CD8-positive, alpha-beta memory T cell (primary cell): ENCODE results near the gene CD40. TPM values are rescaled to one million over a fixed set of nuclear protein-coding genes. Genes with fewer than 3 reads are reported as not detected.
"Not testable (repeated sequence)": the region's sequence is repeated elsewhere in the genome, so short reads cannot be mapped to it uniquely, and the experiment has no call there.

Source experiments
- CTCF ChIA-PET: fragments of 350-600 bp; sonication (Branson Sonifier 250); formaldehyde crosslinking; loops from one replicate; lab custom pipeline; 2021; ENCODE audit warnings: antibody characterized with exemption; lab: Charles Lee
- POLR2A ChIA-PET: fragments of 350-600 bp; sonication (Branson Sonifier 250); formaldehyde crosslinking; loops from one replicate; lab custom pipeline; 2021; ENCODE audit warnings: antibody characterized with exemption; lab: Charles Lee
- DNase-seq, 5 donors: peaks; one replicate each; pipeline versions ENCODE4 v3.0.0 to v3.0.0-alpha.2; 2020 to 2022; ENCODE audit warnings: mixed read lengths in 1 of 5
- H3K27ac ChIP-seq: one replicate; pipeline ENCODE4 v1.7.0; 2013; ENCODE audit warnings: low read depth, mild to moderate bottlenecking, low read length, moderate library complexity
- H3K27me3 ChIP-seq: 2 replicates; pipeline ENCODE4 v1.7.0; 2013; ENCODE audit warnings: low read length, mild to moderate bottlenecking; ENCODE audit not compliant: insufficient read depth, poor library complexity, severe bottlenecking
- H3K36me3 ChIP-seq: 2 replicates; pipeline ENCODE4 v1.7.0; 2013; ENCODE audit warnings: mild to moderate bottlenecking, low read length, moderate library complexity; ENCODE audit not compliant: insufficient read depth
- H3K4me1 ChIP-seq: 2 replicates; pipeline ENCODE4 v1.7.0; 2013; ENCODE audit warnings: mild to moderate bottlenecking, low read length, moderate library complexity; ENCODE audit not compliant: insufficient read depth
- H3K4me3 ChIP-seq: 2 replicates; pipeline ENCODE4 v1.7.0; 2013; ENCODE audit warnings: mild to moderate bottlenecking, low read length
- H3K9me3 ChIP-seq: 2 replicates; pipeline ENCODE4 v1.7.0; 2013; ENCODE audit warnings: mild to moderate bottlenecking, low read length
- H3K27ac Mint-ChIP-seq, 8 donors: one replicate each; pipeline ENCODE4 v1.8.0; 2020 to 2021; ENCODE audit warnings: mixed read lengths in 8 of 8, mild to moderate bottlenecking in 6 of 8, inconsistent platforms in 3 of 8, moderate library complexity in 3 of 8
- H3K27me3 Mint-ChIP-seq, 2 donors: one replicate each; pipeline ENCODE4 v1.8.0; 2020 to 2021; ENCODE audit warnings: mixed read lengths in 2 of 2, mild to moderate bottlenecking in 1 of 2, moderate library complexity in 1 of 2
- H3K36me3 Mint-ChIP-seq, 3 donors: one replicate each; pipeline ENCODE4 v1.8.0; 2020 to 2021; ENCODE audit warnings: mixed read lengths in 3 of 3, inconsistent platforms in 1 of 3, mild to moderate bottlenecking in 1 of 3
- H3K4me1 Mint-ChIP-seq, 3 donors: one replicate each; pipeline ENCODE4 v1.8.0; 2020 to 2021; ENCODE audit warnings: mixed read lengths in 3 of 3, inconsistent platforms in 1 of 3, mild to moderate bottlenecking in 1 of 3
- H3K4me3 Mint-ChIP-seq, 7 donors: one replicate each; pipeline ENCODE4 v1.8.0; 2020 to 2021; ENCODE audit warnings: mixed read lengths in 7 of 7, mild to moderate bottlenecking in 6 of 7, moderate library complexity in 4 of 7, inconsistent platforms in 2 of 7
- H3K9me3 Mint-ChIP-seq, 5 donors: one replicate each; pipeline ENCODE4 v1.8.0; 2020 to 2022; ENCODE audit warnings: mixed read lengths in 5 of 5, mild to moderate bottlenecking in 3 of 5, moderate library complexity in 2 of 5, inconsistent platforms in 1 of 5
- polyA plus RNA-seq: library from polyadenylated mRNA; unstranded; fragments of 300-500 nt; fragmentation: Illumina TruSeq; gene quantifications from one replicate; pipeline ENCODE4 v1.2.3, GENCODE V29; 2021
- total RNA-seq, 2 experiments: library from RNA; stranded (reverse); gene quantifications; one replicate each; pipeline ENCODE4 v1.2.3, GENCODE V29; 2021

CD40 gene
- total and polyA plus RNA-seq, 3 experiments from 2014 or later = 2.8 to 4.1 (median 3.5) TPM

DNA sequence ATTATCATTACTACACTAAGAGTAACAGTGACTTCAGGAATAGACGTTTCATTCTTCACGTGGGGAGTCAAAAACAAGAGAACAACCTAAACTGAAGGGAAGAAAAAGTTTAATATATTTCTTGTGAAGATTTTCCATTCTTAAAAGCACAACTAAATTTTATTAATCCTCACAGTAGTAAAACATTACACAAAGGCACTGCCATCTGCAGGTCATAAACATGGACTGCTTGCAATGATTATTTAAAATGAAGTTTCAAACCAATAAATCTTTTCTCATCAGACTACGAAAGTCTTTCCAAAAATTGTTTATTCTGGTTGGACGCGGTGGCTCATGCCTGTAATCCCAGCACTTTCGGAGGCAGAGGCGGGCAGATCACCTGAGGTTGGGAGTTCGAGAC lies 31.0 kb upstream of the CD40 start:
- Histone ChIP-seq H3K9me3 (no peaks in the 10 kb centered on the region), H3K27ac (no peak overlapping the region), H3K4me1 (peaks cover 57% of the 10 kb centered on the region), H3K27me3 (no peaks in the 10 kb centered on the region), H3K36me3 (no peaks in the 10 kb centered on the region), H3K4me3 (no peak overlapping the region)
- Mint-ChIP-seq H3K9me3 (no peaks in the 10 kb centered on the region), H3K36me3 (peaks cover 0 to 17% (median 0%) of the 10 kb centered on the region in 3 donors), H3K27me3 (no peaks in the 10 kb centered on the region), H3K27ac (peak overlapping the region in 4 of 8 donors; percentile 21 to 89 (median 26)), H3K4me3 (peak overlapping the region in 6 of 7 donors; percentile 12 to 91 (median 66)), H3K4me1 (peaks cover 74 to 78% (median 78%) of the 10 kb centered on the region in 3 donors)
- ChIA-PET CTCF (interaction anchor here (2.0 kb wide), 1 partner anchor 65 kb away, joined by 6 read pairs; no protein-coding TSS in a partner anchor), POLR2A (no interaction called here)
- DNase-seq = no peak

DNA sequence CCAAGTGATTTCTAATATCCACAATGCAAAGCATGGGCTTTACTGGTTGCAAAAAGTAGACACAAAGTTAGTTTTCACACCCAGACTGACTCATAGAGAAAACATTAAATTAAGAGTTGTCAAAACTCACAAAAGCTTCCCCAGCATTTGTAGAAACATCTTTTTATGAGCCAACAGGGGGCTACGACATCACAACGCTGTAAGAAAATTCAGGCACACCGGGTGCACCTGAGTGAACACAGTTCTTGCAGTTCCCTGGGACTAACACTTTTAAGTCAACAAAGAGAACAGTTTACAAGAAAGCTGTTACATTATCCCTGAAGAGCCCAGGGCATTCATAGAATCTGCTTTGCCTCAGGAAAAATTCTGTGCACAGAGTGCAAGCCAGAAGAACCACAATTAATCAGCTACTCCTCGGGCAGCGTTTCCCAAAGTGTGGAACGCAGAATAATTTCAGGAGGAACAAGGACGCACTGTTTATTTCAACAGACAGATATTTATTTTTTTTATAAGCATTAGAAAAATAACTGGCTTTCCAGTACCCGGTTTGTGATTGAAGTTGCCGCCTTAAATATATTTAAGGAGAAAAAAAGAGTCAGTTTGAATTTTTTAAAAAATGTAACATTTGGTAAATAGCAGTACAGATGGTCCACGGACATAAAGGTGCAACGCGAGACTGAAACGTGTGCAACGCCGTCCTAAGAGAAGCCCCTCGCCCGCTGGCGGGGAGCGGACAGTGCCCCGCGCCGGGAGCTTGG lies 29.5 kb upstream of the CD40 start:
- CTCF ChIA-PET = interaction anchor here (1.4 to 2.0 kb wide), 2 partner anchors 10 to 66 kb away, joined by 3 to 6 read pairs; no protein-coding TSS in a partner anchor
- H3K27me3 Mint-ChIP-seq = no peaks in the 10 kb centered on the region
- peaks cover 0 to 14% (median 0%) of the 10 kb centered on the region in 3 donors for H3K36me3 Mint-ChIP-seq
- Histone ChIP-seq H3K36me3 (no peaks in the 10 kb centered on the region), H3K4me1 (peaks cover 43% of the 10 kb centered on the region), H3K27me3 (no peaks in the 10 kb centered on the region), H3K9me3 (no peaks in the 10 kb centered on the region), H3K4me3 (peak overlapping the region; percentile 76), H3K27ac (peak overlapping the region; percentile 85)
- no peaks in the 10 kb centered on the region for H3K9me3 Mint-ChIP-seq
- H3K27ac Mint-ChIP-seq = peak overlapping the region; percentile 89 to 98 (median 90)
- no peak for DNase-seq
- POLR2A ChIA-PET = interaction anchor here (0.9 to 1.0 kb wide), 2 partner anchors 116 to 154 kb away, joined by 3 to 4 read pairs; partner anchors contain the start of gene ZNF335
- peak overlapping the region; percentile 86 to 94 (median 91) for H3K4me3 Mint-ChIP-seq
- H3K4me1 Mint-ChIP-seq = peaks cover 60 to 64% (median 64%) of the 10 kb centered on the region in 3 donors

DNA sequence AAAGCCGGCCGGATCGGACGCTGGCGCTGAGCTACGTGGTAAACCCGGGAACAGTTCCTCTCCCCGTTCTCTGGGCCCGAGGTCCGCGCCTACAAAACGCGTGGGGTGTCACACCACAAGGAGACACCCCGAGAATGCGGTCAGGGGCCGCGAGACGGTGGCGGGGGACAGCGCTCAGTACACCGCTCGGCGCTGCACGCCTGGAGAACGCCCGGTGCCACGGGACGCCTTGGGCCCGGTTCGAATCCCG lies 29.0 kb upstream of the CD40 start:
- ChIA-PET CTCF (interaction anchor here (1.4 to 2.0 kb wide), 2 partner anchors 10 to 66 kb away, joined by 3 to 6 read pairs; no protein-coding TSS in a partner anchor), POLR2A (interaction anchor here (0.9 to 1.0 kb wide), 2 partner anchors 117 to 154 kb away, joined by 3 to 4 read pairs; partner anchors contain the start of gene ZNF335)
- no peaks in the 10 kb centered on the region for H3K27me3 Mint-ChIP-seq
- Histone ChIP-seq H3K4me3 (peak overlapping the region; percentile 76), H3K36me3 (no peaks in the 10 kb centered on the region), H3K27me3 (no peaks in the 10 kb centered on the region), H3K27ac (peak overlapping the region; percentile 85), H3K4me1 (peaks cover 41% of the 10 kb centered on the region), H3K9me3 (no peaks in the 10 kb centered on the region)
- H3K9me3 Mint-ChIP-seq = no peaks in the 10 kb centered on the region
- H3K36me3 Mint-ChIP-seq = peaks cover 0 to 14% (median 0%) of the 10 kb centered on the region in 3 donors
- peak overlapping the region; percentile 86 to 94 (median 91) for H3K4me3 Mint-ChIP-seq
- DNase-seq = peak in 4 of 5 donors; percentile 37 to 73 (median 58)
- peak overlapping the region; percentile 89 to 98 (median 90) for H3K27ac Mint-ChIP-seq
- H3K4me1 Mint-ChIP-seq = peaks cover 55 to 59% (median 59%) of the 10 kb centered on the region in 3 donors

DNA sequence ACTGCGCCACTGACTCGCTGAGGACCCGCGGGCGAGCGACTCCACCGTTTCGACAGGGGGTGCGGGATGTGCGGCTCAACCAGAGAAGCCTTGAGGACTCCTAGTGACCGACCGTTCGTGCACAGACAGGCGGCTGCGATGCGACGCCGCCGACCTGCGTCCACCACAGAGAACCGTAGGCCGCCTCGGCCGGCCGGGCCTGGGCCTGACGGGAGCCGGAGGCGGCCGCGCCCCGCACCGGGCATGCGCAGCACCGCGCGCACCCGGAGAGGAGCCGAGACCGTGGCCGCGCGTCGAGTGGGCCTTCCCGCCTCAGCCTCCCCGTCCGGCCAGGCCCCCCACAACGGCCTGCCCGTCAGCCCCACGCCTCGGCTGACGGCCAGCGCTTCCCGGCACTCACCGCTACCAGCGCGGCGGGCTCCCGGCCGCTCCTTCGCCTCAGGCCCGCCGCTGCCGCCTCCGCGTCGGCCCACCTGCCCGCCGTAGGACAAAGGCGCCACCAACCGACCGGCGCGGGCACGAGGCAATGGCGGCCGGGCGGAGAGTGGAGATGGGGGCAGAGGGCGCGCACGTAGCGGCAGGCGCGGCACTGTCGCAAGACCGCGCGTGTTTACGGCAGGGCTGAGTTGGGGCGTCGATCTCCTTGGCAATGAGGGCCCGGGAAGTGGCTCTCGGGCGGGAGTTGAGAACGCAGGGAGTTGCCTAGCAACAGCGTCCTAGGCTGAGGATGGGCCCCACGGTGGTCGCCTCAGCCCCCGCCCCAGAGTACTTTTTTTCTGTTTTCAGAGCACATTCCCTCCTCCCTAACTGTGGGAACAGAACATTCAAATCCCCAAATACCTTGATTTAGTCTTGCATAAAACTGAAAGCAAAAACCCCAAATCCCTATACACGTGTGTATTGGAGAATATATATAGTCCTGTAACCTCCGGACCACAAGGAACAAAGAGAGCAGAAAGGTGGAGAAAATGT lies 28.4 kb upstream of the CD40 start, which contains the start of gene NCOA5:
NCOA5 (minus strand) TSS at position 546 of the 972 bp plus-strand sequence. CDS start 10,538 bp downstream, outside the sequence.
- H3K4me3 Mint-ChIP-seq = peak within 1 kb of the TSS; percentile 86 to 94 (median 91)
- POLR2A ChIA-PET = no interaction called here
- H3K36me3 ChIP-seq = no peaks in the 10 kb centered on the region
- H3K27me3 ChIP-seq = no peaks in the 10 kb centered on the region
- peaks cover 49 to 53% (median 53%) of the 10 kb centered on the region in 3 donors for H3K4me1 Mint-ChIP-seq
- H3K27me3 Mint-ChIP-seq = no peaks in the 10 kb centered on the region
- peaks cover 35% of the 10 kb centered on the region for H3K4me1 ChIP-seq
- peak; percentile 89 to 95 (median 94) for DNase-seq
- peak within 1 kb of the TSS; percentile 85 for H3K27ac ChIP-seq
- no peaks in the 10 kb centered on the region for H3K9me3 Mint-ChIP-seq
- no peaks in the 10 kb centered on the region for H3K9me3 ChIP-seq
- CTCF ChIA-PET = interaction anchor here (1.4 kb wide), 1 partner anchor 11 kb away, joined by 3 read pairs; no protein-coding TSS in a partner anchor
- H3K4me3 ChIP-seq = peak within 1 kb of the TSS; percentile 76
- H3K36me3 Mint-ChIP-seq = peaks cover 0 to 14% (median 0%) of the 10 kb centered on the region in 3 donors
- H3K27ac Mint-ChIP-seq = peak within 1 kb of the TSS; percentile 89 to 98 (median 94)

DNA sequence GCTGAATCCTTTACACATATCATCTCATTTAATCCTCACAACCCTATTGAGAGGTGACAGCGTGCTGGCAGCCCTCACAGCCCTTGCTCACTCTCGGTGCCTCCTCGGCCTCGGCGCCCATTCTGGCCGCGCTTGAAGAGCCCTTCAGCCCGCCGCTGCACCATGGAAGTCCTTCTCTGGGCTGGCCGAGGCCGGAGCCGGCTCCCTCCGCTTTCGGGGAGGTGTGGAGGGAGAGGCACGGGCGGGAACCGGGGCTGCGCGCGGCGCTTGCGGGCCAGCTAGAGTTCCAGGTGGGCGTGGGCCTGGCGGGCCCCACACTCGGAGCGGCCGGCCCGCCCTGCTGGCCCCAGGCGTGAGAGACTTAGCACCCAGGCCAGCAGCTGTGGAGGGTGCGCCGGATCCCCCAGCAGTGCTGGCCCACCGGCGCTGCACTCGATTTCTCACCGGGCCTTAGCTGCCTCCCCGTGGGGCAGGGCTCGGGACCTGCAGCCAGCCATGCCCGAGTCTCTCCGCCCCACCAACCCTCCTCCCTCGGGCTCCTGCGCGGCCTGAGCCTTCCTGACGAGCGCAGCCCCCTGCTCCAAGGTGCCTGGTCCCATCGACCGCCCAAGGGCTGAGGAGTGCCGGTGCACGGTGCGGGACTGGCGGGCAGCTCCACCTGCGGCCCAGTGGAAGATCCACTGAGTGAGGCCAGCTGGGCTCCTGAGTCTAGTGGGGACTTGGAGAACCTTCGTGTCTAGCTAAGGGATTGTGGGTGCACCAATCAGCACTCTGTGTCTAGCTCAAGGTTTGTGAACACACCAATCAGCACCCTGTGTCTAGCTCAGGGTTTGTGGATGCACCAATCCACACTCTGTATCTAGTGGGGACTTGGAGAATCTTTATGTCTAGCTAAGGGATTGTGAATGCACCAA lies 26.2 kb upstream of the CD40 start:
- H3K27me3 ChIP-seq, H3K27ac ChIP-seq, DNase-seq, H3K4me3 ChIP-seq, POLR2A ChIA-PET, H3K4me3 Mint-ChIP-seq, H3K9me3 ChIP-seq, H3K9me3 Mint-ChIP-seq, CTCF ChIA-PET, H3K27me3 Mint-ChIP-seq, H3K36me3 ChIP-seq: not testable (repeated sequence)
- Mint-ChIP-seq H3K4me1 (peaks cover 28 to 31% (median 31%) of the 10 kb centered on the region in 3 donors), H3K36me3 (peaks cover 0 to 13% (median 0%) of the 10 kb centered on the region in 3 donors), H3K27ac (peak overlapping the region in 2 of 8 donors; percentile 29 to 71)
- H3K4me1 ChIP-seq = peaks cover 15% of the 10 kb centered on the region

DNA sequence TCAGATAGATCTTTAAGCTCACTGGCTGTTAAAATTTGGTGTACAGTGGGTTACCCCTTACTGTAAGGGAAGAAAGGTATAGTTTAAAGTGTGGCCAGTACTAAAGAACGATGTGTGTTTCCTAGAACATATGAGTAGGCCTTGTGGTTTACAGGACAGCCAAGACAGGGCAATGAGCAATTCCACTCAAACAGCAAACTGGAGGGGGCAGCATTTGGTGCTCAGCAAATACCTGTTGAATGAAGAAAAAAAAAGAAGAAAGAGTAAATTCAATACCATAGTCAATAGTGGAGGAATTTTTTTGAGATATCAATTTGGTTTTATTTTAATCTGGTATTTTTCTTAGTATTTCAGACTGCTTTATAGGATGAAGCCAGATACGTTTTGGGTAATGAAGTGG lies 24.6 kb upstream of the CD40 start:
- CTCF ChIA-PET = no interaction called here

More for the DNA sequence above, 24.6 kb upstream of the CD40 start:
- DNase-seq = no peak
- Mint-ChIP-seq H3K27ac (peak overlapping the region in 1 of 8 donors; percentile 71), H3K9me3 (no peaks in the 10 kb centered on the region), H3K4me3 (no peak overlapping the region), H3K36me3 (peaks cover 0 to 6% (median 1%) of the 10 kb centered on the region in 3 donors), H3K4me1 (peaks cover 14 to 15% (median 14%) of the 10 kb centered on the region in 3 donors), H3K27me3 (peaks cover 7 to 17% of the 10 kb centered on the region in 2 donors)
- H3K4me3 ChIP-seq = no peak overlapping the region
- no peak overlapping the region for H3K27ac ChIP-seq
- no peaks in the 10 kb centered on the region for H3K36me3 ChIP-seq
- peaks cover under 1% of the 10 kb centered on the region for H3K4me1 ChIP-seq
- no peaks in the 10 kb centered on the region for H3K9me3 ChIP-seq
- H3K27me3 ChIP-seq = peaks cover 5% of the 10 kb centered on the region
- POLR2A ChIA-PET = no interaction called here
